Measurements from ENCODE around the gene DOCK3.

The DOCK3 gene

DNA sequence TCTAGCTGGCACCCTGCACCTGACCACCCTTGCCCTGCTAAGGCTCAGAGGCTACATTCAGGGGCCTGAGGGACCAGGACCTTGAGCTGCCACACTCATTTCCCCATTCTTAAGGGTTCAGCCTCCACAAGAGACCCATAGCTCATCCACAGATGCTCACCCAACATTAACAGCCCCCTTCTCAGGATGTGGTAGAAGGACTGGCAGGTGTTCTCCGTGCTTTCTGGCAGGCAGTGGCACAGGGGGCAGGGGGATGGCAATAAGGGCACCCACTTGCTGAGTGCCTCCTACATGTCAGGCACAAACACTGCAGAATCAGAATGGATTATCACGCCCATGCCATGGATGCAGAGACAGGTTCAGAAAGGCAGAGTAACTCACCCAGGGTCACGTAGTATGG, 48.3 kb upstream of the DOCK3 start:
- TF ChIP-seq SPI1 (IDR thresholded peaks at IDR 0.05; ENCODE audit: borderline replicate concordance, low read depth) (no peak), POLR2AphosphoS5 (IDR thresholded peaks at IDR 0.05; ENCODE audit: low read depth) (no peak), GABPA (IDR thresholded peaks at IDR 0.05; ENCODE audit: low read depth) (no peak)
- TF ChIP-seq, protein P1, sequence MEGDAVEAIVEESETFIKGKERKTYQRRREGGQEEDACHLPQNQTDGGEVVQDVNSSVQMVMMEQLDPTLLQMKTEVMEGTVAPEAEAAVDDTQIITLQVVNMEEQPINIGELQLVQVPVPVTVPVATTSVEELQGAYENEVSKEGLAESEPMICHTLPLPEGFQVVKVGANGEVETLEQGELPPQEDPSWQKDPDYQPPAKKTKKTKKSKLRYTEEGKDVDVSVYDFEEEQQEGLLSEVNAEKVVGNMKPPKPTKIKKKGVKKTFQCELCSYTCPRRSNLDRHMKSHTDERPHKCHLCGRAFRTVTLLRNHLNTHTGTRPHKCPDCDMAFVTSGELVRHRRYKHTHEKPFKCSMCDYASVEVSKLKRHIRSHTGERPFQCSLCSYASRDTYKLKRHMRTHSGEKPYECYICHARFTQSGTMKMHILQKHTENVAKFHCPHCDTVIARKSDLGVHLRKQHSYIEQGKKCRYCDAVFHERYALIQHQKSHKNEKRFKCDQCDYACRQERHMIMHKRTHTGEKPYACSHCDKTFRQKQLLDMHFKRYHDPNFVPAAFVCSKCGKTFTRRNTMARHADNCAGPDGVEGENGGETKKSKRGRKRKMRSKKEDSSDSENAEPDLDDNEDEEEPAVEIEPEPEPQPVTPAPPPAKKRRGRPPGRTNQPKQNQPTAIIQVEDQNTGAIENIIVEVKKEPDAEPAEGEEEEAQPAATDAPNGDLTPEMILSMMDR (IDR thresholded peaks at IDR 0.05; ENCODE audit: insufficient read depth, low read length): no peak
- TF ChIP-seq, protein P2, sequence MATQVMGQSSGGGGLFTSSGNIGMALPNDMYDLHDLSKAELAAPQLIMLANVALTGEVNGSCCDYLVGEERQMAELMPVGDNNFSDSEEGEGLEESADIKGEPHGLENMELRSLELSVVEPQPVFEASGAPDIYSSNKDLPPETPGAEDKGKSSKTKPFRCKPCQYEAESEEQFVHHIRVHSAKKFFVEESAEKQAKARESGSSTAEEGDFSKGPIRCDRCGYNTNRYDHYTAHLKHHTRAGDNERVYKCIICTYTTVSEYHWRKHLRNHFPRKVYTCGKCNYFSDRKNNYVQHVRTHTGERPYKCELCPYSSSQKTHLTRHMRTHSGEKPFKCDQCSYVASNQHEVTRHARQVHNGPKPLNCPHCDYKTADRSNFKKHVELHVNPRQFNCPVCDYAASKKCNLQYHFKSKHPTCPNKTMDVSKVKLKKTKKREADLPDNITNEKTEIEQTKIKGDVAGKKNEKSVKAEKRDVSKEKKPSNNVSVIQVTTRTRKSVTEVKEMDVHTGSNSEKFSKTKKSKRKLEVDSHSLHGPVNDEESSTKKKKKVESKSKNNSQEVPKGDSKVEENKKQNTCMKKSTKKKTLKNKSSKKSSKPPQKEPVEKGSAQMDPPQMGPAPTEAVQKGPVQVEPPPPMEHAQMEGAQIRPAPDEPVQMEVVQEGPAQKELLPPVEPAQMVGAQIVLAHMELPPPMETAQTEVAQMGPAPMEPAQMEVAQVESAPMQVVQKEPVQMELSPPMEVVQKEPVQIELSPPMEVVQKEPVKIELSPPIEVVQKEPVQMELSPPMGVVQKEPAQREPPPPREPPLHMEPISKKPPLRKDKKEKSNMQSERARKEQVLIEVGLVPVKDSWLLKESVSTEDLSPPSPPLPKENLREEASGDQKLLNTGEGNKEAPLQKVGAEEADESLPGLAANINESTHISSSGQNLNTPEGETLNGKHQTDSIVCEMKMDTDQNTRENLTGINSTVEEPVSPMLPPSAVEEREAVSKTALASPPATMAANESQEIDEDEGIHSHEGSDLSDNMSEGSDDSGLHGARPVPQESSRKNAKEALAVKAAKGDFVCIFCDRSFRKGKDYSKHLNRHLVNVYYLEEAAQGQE (IDR thresholded peaks at IDR 0.05; ENCODE audit: insufficient replicate concordance, low read depth): no peak
- DNase-seq (ENCODE audit: low read depth in 1 of 2, low spot score in 1 of 2): no peak
- Histone ChIP-seq H3K27ac (replicated peaks) (0 out of 2 replicates have a peak overlapping the region, but pooled peaks have one; percentile 0), H3K27me3 (ENCODE audit: insufficient read depth, poor library complexity, severe bottlenecking) (no peaks in the 10 kb centered on the region), H3K4me3 (replicated peaks; ENCODE audit: insufficient read depth, low read length) (no peak overlapping the region)

DNA sequence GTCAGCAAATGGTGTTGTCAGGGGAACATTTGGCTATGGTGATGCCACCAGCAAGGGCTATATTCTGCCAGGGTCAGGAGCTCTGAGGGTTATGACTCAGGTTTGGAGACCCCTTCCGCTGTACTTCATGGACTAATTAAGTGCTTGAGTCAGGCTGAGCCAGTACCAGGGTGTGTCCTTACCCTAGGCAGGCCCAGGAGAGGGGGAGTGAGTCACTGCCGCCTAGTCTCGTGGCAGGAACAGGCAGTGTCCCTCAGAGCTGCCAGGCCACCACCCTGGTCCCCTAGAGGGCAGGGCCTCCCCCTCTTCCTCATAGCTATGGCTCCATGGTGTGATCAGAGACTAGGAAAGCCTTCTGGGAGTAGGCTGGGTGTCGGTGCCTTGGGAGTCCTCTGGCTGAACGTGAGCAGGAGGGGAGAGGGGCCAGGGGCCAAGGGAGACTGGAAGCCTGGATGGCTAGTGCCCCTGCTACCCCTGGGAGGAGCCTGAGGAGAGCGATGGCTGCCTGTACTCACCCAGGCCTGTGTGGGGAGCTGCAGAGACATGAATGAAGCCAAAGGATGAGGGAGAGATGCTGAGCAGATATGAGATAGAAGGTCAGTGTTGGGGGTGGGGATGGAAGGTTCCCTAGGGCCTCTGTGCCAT, 47.2 kb upstream of the DOCK3 start:
- no peak for TF ChIP-seq POLR2AphosphoS5 (IDR thresholded peaks at IDR 0.05; ENCODE audit: low read depth)
- Histone ChIP-seq H3K27me3 (ENCODE audit: insufficient read depth, poor library complexity, severe bottlenecking) (no peaks in the 10 kb centered on the region), H3K4me3 (replicated peaks; ENCODE audit: insufficient read depth, low read length) (no peak overlapping the region), H3K27ac (replicated peaks) (no peak overlapping the region)
- DNase-seq (ENCODE audit: low read depth in 1 of 2, low spot score in 1 of 2): no peak

DNA sequence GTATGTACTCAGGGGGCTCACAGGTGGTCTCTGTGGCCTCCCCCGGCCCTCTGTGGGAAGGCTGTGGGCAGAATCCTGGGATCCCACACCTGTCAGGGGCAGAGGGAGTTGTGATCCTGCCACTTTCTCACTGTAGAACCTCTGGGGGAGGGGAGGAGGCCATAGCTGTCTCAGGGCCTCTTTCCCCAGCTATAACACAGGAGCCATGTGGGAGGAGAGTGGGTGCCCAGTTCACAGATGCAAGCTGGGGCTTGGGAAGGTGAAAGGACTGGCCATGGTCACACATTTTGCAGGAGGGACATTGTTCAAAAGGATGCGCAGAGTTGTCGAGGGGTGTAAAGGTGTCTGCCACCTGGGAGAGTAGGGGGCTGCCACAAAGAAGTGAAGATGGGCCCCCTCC, 46.1 kb upstream of the DOCK3 start:
- TF ChIP-seq GABPA (IDR thresholded peaks at IDR 0.05; ENCODE audit: low read depth) (no peak), POLR2AphosphoS5 (IDR thresholded peaks at IDR 0.05; ENCODE audit: low read depth) (no peak), SPI1 (IDR thresholded peaks at IDR 0.05; ENCODE audit: borderline replicate concordance, low read depth) (no peak)
- TF ChIP-seq, protein P2 (IDR thresholded peaks at IDR 0.05; ENCODE audit: insufficient replicate concordance, low read depth): no peak
- TF ChIP-seq, protein P1 (IDR thresholded peaks at IDR 0.05; ENCODE audit: insufficient read depth, low read length): no peak
- no peak for DNase-seq (ENCODE audit: low read depth in 1 of 2, low spot score in 1 of 2)
- H3K27ac ChIP-seq (replicated peaks): peak overlapping the region; percentile 16; the same call in 1 of the 2 replicates
- H3K27me3 ChIP-seq (ENCODE audit: insufficient read depth, poor library complexity, severe bottlenecking): no peaks in the 10 kb centered on the region
- H3K4me3 ChIP-seq (replicated peaks; ENCODE audit: insufficient read depth, low read length): no peak overlapping the region

DNA sequence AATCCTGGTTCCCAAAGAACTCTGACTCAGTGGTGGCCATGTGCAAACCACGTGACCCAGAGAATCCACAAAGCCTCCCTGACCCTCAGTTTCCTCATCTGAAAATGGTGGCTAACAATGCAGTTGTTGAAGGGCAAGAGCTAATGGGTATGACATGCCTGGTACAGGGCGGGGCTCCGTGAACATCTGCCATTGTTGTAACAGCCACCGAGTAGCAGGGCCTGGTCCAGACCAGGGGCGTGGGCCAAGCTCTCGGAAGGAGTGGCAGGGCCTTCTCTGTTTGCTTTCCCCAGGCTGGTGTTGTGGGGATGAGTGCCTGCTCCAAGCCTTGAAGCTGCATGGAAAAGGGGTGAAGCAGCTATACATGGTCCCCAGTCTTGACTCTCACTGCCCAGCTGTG, 44.3 kb upstream of the DOCK3 start:
- no peak for DNase-seq (ENCODE audit: low read depth in 1 of 2, low spot score in 1 of 2)
- Histone ChIP-seq H3K27ac (replicated peaks) (peak overlapping the region; percentile 29; the same call in 1 of the 2 replicates), H3K4me3 (replicated peaks; ENCODE audit: insufficient read depth, low read length) (no peak overlapping the region), H3K27me3 (ENCODE audit: insufficient read depth, poor library complexity, severe bottlenecking) (no peaks in the 10 kb centered on the region)
- TF ChIP-seq SPI1 (IDR thresholded peaks at IDR 0.05; ENCODE audit: borderline replicate concordance, low read depth) (no peak), GABPA (IDR thresholded peaks at IDR 0.05; ENCODE audit: low read depth) (no peak), POLR2AphosphoS5 (IDR thresholded peaks at IDR 0.05; ENCODE audit: low read depth) (no peak)
- TF ChIP-seq, protein P2 (IDR thresholded peaks at IDR 0.05; ENCODE audit: insufficient replicate concordance, low read depth): no peak
- TF ChIP-seq, protein P1 (IDR thresholded peaks at IDR 0.05; ENCODE audit: insufficient read depth, low read length): no peak

All from HL-60 (cell line).